HG03064 (cell line): ENCODE measurements around the gene KRT12.

Source experiments
- ATAC-seq: cut with Tn5 transposase; IDR thresholded peaks from one replicate; pipeline ENCODE4 v1.9.1; 2021; ENCODE audit warnings: low read depth; ENCODE audit not compliant: unreplicated experiment

KRT12 gene

GRCh38 chr17:40848583-40849235 is 18.3 kb downstream of the KRT12 start:
- ATAC-seq: no peak

- no peak for ATAC-seq
Measured at GRCh38 chr17:40846515-40847144, 20.4 kb downstream of the KRT12 start.

- no peak for ATAC-seq
Measured at GRCh38 chr17:40844671-40845107, 22.3 kb downstream of the KRT12 start.

GRCh38 chr17:40843242-40843641 is 23.8 kb downstream of the KRT12 start:
- ATAC-seq: no peak

- ATAC-seq: no peak
Measured at GRCh38 chr17:40841246-40841645, 25.8 kb downstream of the KRT12 start.

- no peak for ATAC-seq
Measured at GRCh38 chr17:40839194-40839593, 27.8 kb downstream of the KRT12 start.

- no peak for ATAC-seq
Measured at GRCh38 chr17:40836020-40836419, 31.0 kb downstream of the KRT12 start.

- no peak for ATAC-seq
Measured at GRCh38 chr17:40833882-40834281, 33.1 kb downstream of the KRT12 start.

GRCh38 chr17:40832840-40833239 is 34.2 kb downstream of the KRT12 start:
- ATAC-seq: no peak

- no peak for ATAC-seq
Measured at GRCh38 chr17:40830085-40830776, 36.8 kb downstream of the KRT12 start.

- no peak for ATAC-seq
Measured at GRCh38 chr17:40828454-40829044, 38.5 kb downstream of the KRT12 start.

GRCh38 chr17:40827746-40828453 is 39.1 kb downstream of the KRT12 start:
- no peak for ATAC-seq

- no peak for ATAC-seq
Measured at GRCh38 chr17:40825599-40825998, 41.4 kb downstream of the KRT12 start.

GRCh38 chr17:40824015-40824832 is 42.8 kb downstream of the KRT12 start:
- ATAC-seq: no peak

GRCh38 chr17:40822132-40822812 is 44.8 kb downstream of the KRT12 start, which contains the start of gene KRT10:
TSS of gene KRT10 (minus strand) at chr17:40822614. CDS start at chr17:40822585, 29 bp downstream.
- no peak for ATAC-seq

- ATAC-seq: no peak
Measured at GRCh38 chr17:40821536-40821935, 45.5 kb downstream of the KRT12 start.

GRCh38 chr17:40820228-40820838 is 46.7 kb downstream of the KRT12 start:
- no peak for ATAC-seq

- ATAC-seq: no peak
Measured at GRCh38 chr17:40819528-40820125, 47.4 kb downstream of the KRT12 start.
